H1 (cell line): ENCODE measurements around the gene RIPK4. TPM values are rescaled to one million over a fixed set of nuclear protein-coding genes. Genes with fewer than 3 reads are reported as not detected.
A peak's percentile ranks its signal among the peaks of the same experiment; 100 is the strongest.

Source experiments
- CTCF ChIA-PET: fragments of 300-600 bp; sonication (Branson Sonifier 250); formaldehyde crosslinking; loops from one replicate; lab custom pipeline; 2021; ENCODE audit not compliant: partially characterized antibody; lab: Charles Lee
- POLR2A ChIA-PET: fragments of 300-600 bp; sonication (Branson Sonifier 250); formaldehyde crosslinking; loops from one replicate; lab custom pipeline; 2021; ENCODE audit warnings: inconsistent platforms; ENCODE audit not compliant: partially characterized antibody; lab: Charles Lee
- DNase-seq, 2 experiments: peaks; one replicate each; pipeline versions ENCODE4 v3.0.0 to v3.0.0-alpha.2; 2010 to 2022; ENCODE audit warnings: low spot score in 2 of 2, low read depth in 1 of 2, mixed read lengths in 1 of 2
- FAIRE-seq: peaks from 2 replicates; lab custom pipeline; 2011; peaks lifted over from hg19 to GRCh38; lab: Jason Lieb, UNC
- H2AFZ ChIP-seq: 2 replicates; pipeline ENCODE4 v1.8.1; 2012; ENCODE audit warnings: low read length, inconsistent platforms
- H2AK5ac ChIP-seq: 2 replicates; pipeline ENCODE4 v1.6.1; 2013; ENCODE audit warnings: low read depth, low read length
- H2BK120ac ChIP-seq: replicated peaks from 2 replicates; pipeline ENCODE3; 2013; ENCODE audit warnings: low read depth, low read length, inconsistent platforms
- H2BK12ac ChIP-seq: 2 replicates; pipeline ENCODE4 v1.6.1; 2013; ENCODE audit warnings: low read depth, low read length
- H2BK15ac ChIP-seq: 2 replicates; pipeline ENCODE4 v1.6.1; 2013; ENCODE audit warnings: low read length
- H2BK20ac ChIP-seq: 2 replicates; pipeline ENCODE4 v1.6.1; 2013; ENCODE audit warnings: low read length
- H2BK5ac ChIP-seq: 2 replicates; pipeline ENCODE4 v1.6.1; 2013; ENCODE audit warnings: low read depth, low read length
- H3K14ac ChIP-seq: 2 replicates; pipeline ENCODE4 v1.6.1; 2013; ENCODE audit warnings: inconsistent platforms; ENCODE audit not compliant: insufficient read length
- H3K18ac ChIP-seq: 2 replicates; pipeline ENCODE4 v1.6.1; 2013; ENCODE audit warnings: low read length; ENCODE audit errors: extremely low read depth
- H3K23ac ChIP-seq: 2 replicates; pipeline ENCODE4 v1.6.1; 2013; ENCODE audit warnings: inconsistent platforms; ENCODE audit not compliant: insufficient read length
- H3K23me2 ChIP-seq: 2 replicates; pipeline ENCODE4 v1.6.1; 2013; ENCODE audit warnings: low read depth, low read length
- H3K27ac ChIP-seq: 2 replicates; pipeline ENCODE4 v1.6.1; 2011; ENCODE audit warnings: low read depth, low read length, inconsistent platforms
- H3K27me3 ChIP-seq, 4 experiments: replicated peaks in 1 of 4; 1 replicate in 1 of 4; 2 replicates in 3 of 4; pipeline versions ENCODE4 v1.6.1 to v1.8.1; 2011 to 2013; ENCODE audit warnings: low read length in 3 of 4, mild to moderate bottlenecking in 3 of 4, inconsistent platforms in 2 of 4, mixed read lengths in 2 of 4, moderate library complexity in 1 of 4; ENCODE audit not compliant: control insufficient read depth in 3 of 4, insufficient read depth in 3 of 4; ENCODE audit errors: extremely low read depth in 1 of 4
- H3K36me3 ChIP-seq, 4 experiments: 2 replicates each; pipeline versions ENCODE4 v1.6.1 to v1.8.1; 2011 to 2013; ENCODE audit warnings: mild to moderate bottlenecking in 4 of 4, low read length in 3 of 4, moderate library complexity in 2 of 4, control low read depth in 1 of 4, inconsistent platforms in 1 of 4; ENCODE audit not compliant: insufficient read depth in 4 of 4, control insufficient read depth in 2 of 4
- H3K4ac ChIP-seq: replicated peaks from 2 replicates; pipeline ENCODE3; 2013; ENCODE audit warnings: low read length, low read depth, mixed read lengths, inconsistent platforms; ENCODE audit not compliant: insufficient read length
- H3K4me1 ChIP-seq, 4 experiments: replicated peaks in 1 of 4; 1 replicate in 1 of 4; 2 replicates in 3 of 4; pipeline versions ENCODE4 v1.6.1 to v1.8.1; 2011 to 2013; ENCODE audit warnings: low read length in 3 of 4, inconsistent platforms in 2 of 4, mixed read lengths in 1 of 4; ENCODE audit not compliant: insufficient read depth in 4 of 4, control insufficient read depth in 3 of 4
- H3K4me2 ChIP-seq, 2 experiments: 2 replicates each; pipeline versions ENCODE4 v1.6.1 to v1.8.1; 2011 to 2013; ENCODE audit warnings: low read depth in 2 of 2, low read length in 2 of 2, control low read depth in 1 of 2, inconsistent platforms in 1 of 2, mild to moderate bottlenecking in 1 of 2; ENCODE audit not compliant: insufficient read depth in 1 of 2
- H3K4me3 ChIP-seq, 4 experiments: fragments of 200-600, 300-600 bp in 1 of 4; sonication (generic), shearing (Covaris generic), sonication (Bioruptor Twin) in 1 of 4; 2 replicates each; pipeline versions ENCODE4 v1.5.1 to v1.8.1; 2011 to 2016; ENCODE audit warnings: low read length in 4 of 4, low read depth in 3 of 4, control low read depth in 2 of 4, inconsistent platforms in 2 of 4, mild to moderate bottlenecking in 2 of 4, mixed read lengths in 1 of 4, moderate library complexity in 1 of 4; ENCODE audit not compliant: insufficient read depth in 2 of 4; ENCODE audit errors: extremely low read depth in 1 of 4
- H3K56ac ChIP-seq: replicated peaks from 2 replicates; pipeline ENCODE3; 2013; ENCODE audit warnings: low read depth, mild to moderate bottlenecking, mixed read lengths, low read length, inconsistent platforms; ENCODE audit not compliant: insufficient read length
- H3K79me1 ChIP-seq: 2 replicates; pipeline ENCODE4 v1.6.1; 2013; ENCODE audit warnings: low read depth, low read length, control low read depth
- H3K79me2 ChIP-seq, 2 experiments: 2 replicates each; pipeline versions ENCODE4 v1.6.1 to v1.8.1; 2012 to 2013; ENCODE audit warnings: low read length in 2 of 2, mild to moderate bottlenecking in 2 of 2, inconsistent platforms in 1 of 2; ENCODE audit not compliant: insufficient read depth in 2 of 2, control insufficient read depth in 1 of 2
- H3K9ac ChIP-seq, 4 experiments: replicated peaks in 1 of 4; 1 replicate in 1 of 4; 2 replicates in 3 of 4; pipeline versions ENCODE4 v1.6.1 to v1.8.1; 2011 to 2013; ENCODE audit warnings: low read depth in 3 of 4, low read length in 3 of 4, control low read depth in 2 of 4, mild to moderate bottlenecking in 2 of 4, moderate library complexity in 2 of 4, inconsistent platforms in 1 of 4; ENCODE audit errors: extremely low read depth in 1 of 4
- H3K9me3 ChIP-seq, 2 experiments: 2 replicates each; pipeline versions ENCODE4 v1.6.1 to v1.8.1; 2012 to 2013; ENCODE audit warnings: mild to moderate bottlenecking in 2 of 2, moderate library complexity in 2 of 2, control low read depth in 1 of 2, inconsistent platforms in 1 of 2, low read depth in 1 of 2, low read length in 1 of 2, mixed read lengths in 1 of 2; ENCODE audit not compliant: insufficient read depth in 2 of 2
- H4K20me1 ChIP-seq, 2 experiments: replicated peaks in 1 of 2; 2 replicates each; pipeline versions ENCODE3 to v1.8.1; 2011 to 2013; ENCODE audit warnings: inconsistent platforms in 2 of 2, low read length in 2 of 2, mild to moderate bottlenecking in 1 of 2; ENCODE audit not compliant: insufficient read depth in 2 of 2, control insufficient read depth in 1 of 2
- H4K5ac ChIP-seq: 2 replicates; pipeline ENCODE4 v1.6.1; 2013; ENCODE audit warnings: low read length, low read depth, mixed read lengths, inconsistent platforms; ENCODE audit not compliant: insufficient read length
- H4K8ac ChIP-seq: 2 replicates; pipeline ENCODE4 v1.8.0; 2013; ENCODE audit warnings: mild to moderate bottlenecking, moderate library complexity, low read length, inconsistent platforms; ENCODE audit not compliant: insufficient read depth; ENCODE audit errors: extremely low read depth
- H4K91ac ChIP-seq: replicated peaks from 2 replicates; pipeline ENCODE3; 2013; ENCODE audit warnings: low read length, mixed read lengths, inconsistent platforms; ENCODE audit not compliant: insufficient read length
- CHD1 ChIP-seq: IDR thresholded peaks from 2 replicates; pipeline ENCODE4 v1.6.1; 2012; ENCODE audit warnings: low read depth, low read length, improper control_type of control experiment
- EZH2 ChIP-seq: fragments of 200-600 bp; sonication (generic); IDR thresholded peaks from 2 replicates; pipeline ENCODE4 v1.7.1; 2012; ENCODE audit warnings: low read depth, mild to moderate bottlenecking, moderate library complexity, low read length, inconsistent platforms; ENCODE audit not compliant: severe bottlenecking
- FOSL1 ChIP-seq: IDR thresholded peaks from 2 replicates; pipeline ENCODE4 v1.6.1; 2011; ENCODE audit warnings: mild to moderate bottlenecking, low read depth, low read length, moderate library complexity; ENCODE audit not compliant: insufficient read depth
- GABPA ChIP-seq: IDR thresholded peaks from 2 replicates; pipeline ENCODE4 v1.6.1; 2011; ENCODE audit warnings: mild to moderate bottlenecking, low read length, moderate library complexity, borderline replicate concordance; ENCODE audit not compliant: insufficient read depth
- HDAC2 ChIP-seq, 2 experiments: fragments of 300-600 bp in 1 of 2; sonication (generic) in 1 of 2; IDR thresholded peaks; 2 replicates each; pipeline ENCODE4 v1.6.1; 2011 to 2012; ENCODE audit warnings: low read depth in 2 of 2, low read length in 2 of 2, mild to moderate bottlenecking in 2 of 2, moderate library complexity in 2 of 2, borderline replicate concordance in 1 of 2, inconsistent platforms in 1 of 2
- MAFK ChIP-seq: IDR thresholded peaks from 2 replicates; pipeline ENCODE4 v1.6.1; 2012; ENCODE audit warnings: low read depth, mild to moderate bottlenecking, improper control_type of control experiment, low read length
- NRF1 ChIP-seq: IDR thresholded peaks from 2 replicates; pipeline ENCODE4 v1.6.1; 2011; ENCODE audit warnings: mild to moderate bottlenecking, low read depth, low read length, improper control_type of control experiment
- PHF8 ChIP-seq: fragments of 200-600 bp; sonication (generic); conservative IDR thresholded peaks from 2 replicates; pipeline ENCODE4 v1.7.1; 2012; ENCODE audit warnings: low read depth, mild to moderate bottlenecking, inconsistent platforms, low read length, moderate library complexity
- RFX5 ChIP-seq: IDR thresholded peaks from 2 replicates; pipeline ENCODE4 v1.6.1; 2011; ENCODE audit warnings: low read depth, low read length, improper control_type of control experiment, borderline replicate concordance
- SRF ChIP-seq: IDR thresholded peaks from 2 replicates; pipeline ENCODE4 v1.6.1; 2011; ENCODE audit warnings: mild to moderate bottlenecking, low read depth, low read length, moderate library complexity
- TAF1 ChIP-seq: IDR thresholded peaks from 2 replicates; pipeline ENCODE4 v1.6.1; 2011; ENCODE audit warnings: mild to moderate bottlenecking, low read depth, low read length
- WGBS, 2 experiments: shearing (Covaris generic) in 1 of 2; methylation state at CpG; one replicate each; pipeline versions ENCODE4 v1.1.6 to v1.1.7; 2013 to 2015; ENCODE audit warnings: low lambda C conversion rate in 2 of 2, mixed read lengths in 2 of 2, inconsistent platforms in 1 of 2, low coverage in 1 of 2, missing lambda C conversion rate in 1 of 2; ENCODE audit not compliant: insufficient replicate concordance in 2 of 2, insufficient coverage in 1 of 2, insufficient read length in 1 of 2; ENCODE audit errors: extremely low coverage in 1 of 2, missing lambda C conversion rate in 1 of 2; 5-methylcytosine and 5-hydroxymethylcytosine counted together
- polyA plus RNA-seq, 7 experiments: library from polyadenylated mRNA; depleted of rRNA in 3 of 7; stranded (reverse) in 5 of 7; unstranded in 2 of 7; fragments of >200 nt in 5 of 7; fragments of 200-250 nt in 2 of 7; gene quantifications; 1 replicate in 5 of 7; 2 replicates in 1 of 7; 4 replicates in 1 of 7; pipeline versions ENCODE4 v1.2.1 to v1.2.3, GENCODE V29; 2011 to 2013; ENCODE audit warnings: missing spikeins in 2 of 7, mixed read lengths in 2 of 7
- total RNA-seq: library from RNA; stranded (reverse); fragmentation: NEBNext Ultra II Directional; extraction: Animal tissue kit (Norgen Biotek cat#: 25700); gene quantifications from 2 replicates; pipeline ENCODE4 v1.2.1, GENCODE V29; 2021

The RIPK4 gene
- total and polyA plus RNA-seq, 2 of the 8 experiments (the other 6 are each of a cell fraction or from before 2014, with no cell fraction given) = 2.7 to 5.6 TPM

DNA sequence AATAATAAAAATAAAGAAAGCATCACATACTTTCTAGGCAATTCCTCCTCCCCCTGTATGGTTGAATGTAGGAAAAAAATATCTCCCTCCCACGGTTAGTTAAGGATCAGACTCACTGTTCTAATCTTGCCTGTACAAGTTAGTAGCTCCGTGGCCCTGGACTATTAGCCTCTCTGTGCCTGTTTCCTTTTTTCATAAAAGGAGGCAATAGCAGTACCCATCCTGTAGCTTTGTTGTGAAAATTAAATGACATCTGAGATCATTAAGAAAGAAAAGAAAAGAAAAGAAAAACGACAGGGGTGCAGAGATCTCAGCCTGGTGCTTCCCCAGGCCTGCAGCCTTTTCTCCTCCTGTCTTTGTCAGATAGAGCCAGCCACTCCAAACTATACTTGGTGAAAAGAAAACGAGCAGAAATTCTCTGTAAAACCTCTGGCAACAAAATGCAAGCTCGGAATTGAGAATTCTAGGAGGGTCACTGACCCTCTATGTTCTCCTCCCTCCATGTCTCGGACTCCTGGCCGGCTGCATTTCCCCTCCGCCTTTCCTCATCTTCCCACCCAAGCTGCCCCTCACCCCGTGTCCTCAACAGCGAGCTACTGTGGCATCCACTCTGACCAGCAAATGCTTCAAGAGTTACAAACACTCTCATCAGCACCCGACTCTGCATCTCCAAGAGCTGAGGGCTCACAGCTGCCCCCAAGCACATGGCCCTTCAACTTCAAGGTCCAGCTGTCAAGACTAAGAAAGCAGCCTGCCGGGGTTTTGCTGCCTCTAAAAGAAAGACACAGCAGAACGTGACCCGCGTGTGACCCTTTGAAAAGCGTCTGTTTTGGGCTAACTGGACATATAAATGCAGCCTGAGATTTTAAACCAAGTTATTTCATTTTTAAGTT is 13.6 kb downstream of the RIPK4 start:
- H3K4me3 ChIP-seq = no peak overlapping the region
- H2BK120ac ChIP-seq = no peak overlapping the region
- H4K8ac ChIP-seq = no peak overlapping the region
- peaks cover 9 to 37% (median 22%) of the 10 kb centered on the region in 4 experiments for H3K4me1 ChIP-seq
- H3K79me2 ChIP-seq = peaks cover 0 to 3% of the 10 kb centered on the region in 2 experiments; a peak in 2 of 4 replicates
- peaks cover 4 to 17% of the 10 kb centered on the region in 2 experiments for H4K20me1 ChIP-seq
- DNase-seq = no peak
- H3K27me3 ChIP-seq = no peaks in the 10 kb centered on the region; a peak in 2 of 7 replicates
- no peak for FAIRE-seq
- H3K4ac ChIP-seq = no peak overlapping the region
- H2BK12ac ChIP-seq = no peak overlapping the region
- peaks cover 3% of the 10 kb centered on the region; the same call in 1 of the 2 replicates for H3K79me1 ChIP-seq
- H3K23me2 ChIP-seq = no peaks in the 10 kb centered on the region
- H2AK5ac ChIP-seq = no peak overlapping the region
- no peak overlapping the region for H3K27ac ChIP-seq
- no peaks in the 10 kb centered on the region for H3K9me3 ChIP-seq
- peak overlapping the region in 1 of 2 experiments; percentile 19; a peak in 1 of 4 replicates for H3K4me2 ChIP-seq
- ChIA-PET CTCF (interaction anchor here (0.6 to 13.4 kb wide), 9 partner anchors 8 to 148 kb away, joined by 3 to 118 read pairs (median 7); no protein-coding TSS in a partner anchor), POLR2A (interaction anchor here (1.2 to 4.2 kb wide), 2 partner anchors 9 to 10 kb away, joined by 3 to 23 read pairs; no protein-coding TSS in a partner anchor)
- no peak overlapping the region for H2BK15ac ChIP-seq
- no peak overlapping the region for H3K18ac ChIP-seq
- H3K14ac ChIP-seq = no peak overlapping the region
- H4K91ac ChIP-seq = no peak overlapping the region
- H4K5ac ChIP-seq = no peak overlapping the region
- peaks cover 0 to 3% (median 1%) of the 10 kb centered on the region in 4 experiments; a peak in 2 of 8 replicates for H3K36me3 ChIP-seq
- H2BK5ac ChIP-seq = no peak overlapping the region; the same call in 1 of the 2 replicates
- H2AFZ ChIP-seq = no peak overlapping the region
- WGBS, 2 experiments = 61% methylated on average over 16 of the region's 16 CpGs; no CpG with 5 or more reads in 1 of the 2 experiments
- no peak overlapping the region for H3K23ac ChIP-seq
- no peak overlapping the region for H3K9ac ChIP-seq
- H3K56ac ChIP-seq = no peak overlapping the region
- H2BK20ac ChIP-seq = peak overlapping the region; percentile 57; the same call in 1 of the 2 replicates
- TF ChIP-seq HDAC2 (IDR thresholded peaks at IDR 0.05; ENCODE audit: borderline replicate concordance in 1 of 2, low read depth in 2 of 2, low read length in 2 of 2) = no peak
- no peak for TF ChIP-seq PHF8
- TF ChIP-seq CHD1 = no peak
- TF ChIP-seq EZH2 = no peak
- no peak for TF ChIP-seq SRF
- TF ChIP-seq RFX5 = no peak
- TF ChIP-seq TAF1 = no peak
- TF ChIP-seq MAFK = no peak
- no peak for TF ChIP-seq NRF1
- no peak for TF ChIP-seq GABPA
- no peak for TF ChIP-seq FOSL1
